ENCODE results near the gene SLC13A3. TPM values are rescaled to one million over a fixed set of nuclear protein-coding genes. Genes with fewer than 3 reads are reported as not detected.

The SLC13A3 gene
- total and polyA plus RNA-seq, 2 of the 4 experiments (the other 2 are of a cell fraction) = 2.5 to 4.2 TPM

DNA sequence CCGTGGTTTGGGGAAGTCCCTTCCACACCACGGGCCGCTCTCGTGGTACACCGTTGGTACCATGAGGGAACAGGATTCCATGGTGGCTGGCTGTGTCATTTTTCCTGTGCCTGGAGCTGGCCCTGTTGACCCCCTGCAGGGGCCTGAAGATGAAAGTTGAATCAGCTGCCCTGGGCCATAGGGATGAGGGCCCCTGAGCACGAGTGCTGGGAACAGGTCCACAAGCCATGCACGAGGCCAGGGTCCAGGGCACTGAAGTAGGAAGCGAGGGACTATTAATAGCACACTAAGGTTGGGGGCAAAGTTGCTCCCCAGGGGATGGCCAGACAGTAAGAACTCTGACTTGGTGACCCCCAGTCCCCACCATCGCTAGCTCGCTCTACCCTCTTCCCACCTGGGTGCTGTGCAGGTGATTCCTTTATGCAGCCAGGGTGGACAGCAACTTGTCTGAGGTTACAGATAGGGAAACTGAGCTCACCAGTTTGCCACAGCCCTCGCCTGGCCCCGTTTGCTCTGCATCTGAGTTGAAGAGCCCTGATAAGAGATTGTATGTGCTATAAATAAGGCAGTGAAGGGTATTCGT lies 46.6 kb downstream of the SLC13A3 start:
- in situ Hi-C loops (cut with MboI; ENCODE audit: low sequenced_read_pairs) = no loop called here
- H3K27ac ChIP-seq (ENCODE audit: insufficient read depth, low read length) = no peak overlapping the region
- H2BK120ac ChIP-seq (ENCODE audit: low read depth, low read length) = no peak overlapping the region

More for the DNA sequence above, 46.6 kb downstream of the SLC13A3 start:
- no peak overlapping the region for H3K23ac ChIP-seq (ENCODE audit: low read depth, low read length)
- no peak overlapping the region for H4K8ac ChIP-seq (ENCODE audit: low read depth in 2 of 2, low read length in 2 of 2)
- TF ChIP-seq RFX5 (IDR thresholded peaks at IDR 0.05; ENCODE audit: low read depth, low read length) (no peak), CEBPB (IDR thresholded peaks at IDR 0.05; ENCODE audit: low read depth, low read length) (no peak)
- TF ChIP-seq, protein P1, sequence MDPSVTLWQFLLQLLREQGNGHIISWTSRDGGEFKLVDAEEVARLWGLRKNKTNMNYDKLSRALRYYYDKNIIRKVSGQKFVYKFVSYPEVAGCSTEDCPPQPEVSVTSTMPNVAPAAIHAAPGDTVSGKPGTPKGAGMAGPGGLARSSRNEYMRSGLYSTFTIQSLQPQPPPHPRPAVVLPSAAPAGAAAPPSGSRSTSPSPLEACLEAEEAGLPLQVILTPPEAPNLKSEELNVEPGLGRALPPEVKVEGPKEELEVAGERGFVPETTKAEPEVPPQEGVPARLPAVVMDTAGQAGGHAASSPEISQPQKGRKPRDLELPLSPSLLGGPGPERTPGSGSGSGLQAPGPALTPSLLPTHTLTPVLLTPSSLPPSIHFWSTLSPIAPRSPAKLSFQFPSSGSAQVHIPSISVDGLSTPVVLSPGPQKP (IDR thresholded peaks at IDR 0.05; ENCODE audit: borderline replicate concordance, low read depth, low read length) = no peak
- H3K4me3 ChIP-seq (ENCODE audit: insufficient read depth, low read depth, low read length) = no peak overlapping the region
- no peak overlapping the region for H2AK5ac ChIP-seq (ENCODE audit: low read depth, low read length)
- H4K91ac ChIP-seq (ENCODE audit: insufficient read depth, low read depth, low read length) = no peak overlapping the region
- no peak overlapping the region for H3K4ac ChIP-seq (ENCODE audit: low read depth, low read length)
- no peak overlapping the region for H3K9ac ChIP-seq (ENCODE audit: low read depth, low read length)
- H3K4me2 ChIP-seq (ENCODE audit: low read depth, low read length) = no peak overlapping the region
- H2AK9ac ChIP-seq (replicated peaks; ENCODE audit: low read depth, low read length, poor library complexity) = no peak overlapping the region
- no TSS peak for BruUV-seq (replicated peaks)
- ATAC-seq (ENCODE audit: low read depth) = no peak
- POLR2A ChIA-PET (ENCODE audit: unreplicated experiment) = no interaction called here
- no peaks in the 10 kb centered on the region for H3K27me3 ChIP-seq (ENCODE audit: control insufficient read depth, insufficient read depth, low read length)
- CTCF ChIA-PET = no interaction called here
- dilution Hi-C loops (cut with HindIII; ENCODE audit: low sequenced_read_pairs, unreplicated experiment) = no loop called here
- H3K4me1 ChIP-seq (ENCODE audit: control insufficient read depth, insufficient read depth, low read length) = no peaks in the 10 kb centered on the region
- H3K79me1 ChIP-seq (ENCODE audit: low read depth in 1 of 2, low read length in 2 of 2) = no peaks in the 10 kb centered on the region
- H3K18ac ChIP-seq (ENCODE audit: low read depth, low read length) = no peak overlapping the region
- H2BK20ac ChIP-seq (ENCODE audit: low read depth, low read length) = no peak overlapping the region
- no peaks in the 10 kb centered on the region for H4K20me1 ChIP-seq (ENCODE audit: insufficient read depth, low read length)
- H3K9me3 ChIP-seq (ENCODE audit: control insufficient read depth, insufficient read depth, low read length) = no peaks in the 10 kb centered on the region
- no peak overlapping the region for H2BK15ac ChIP-seq (ENCODE audit: low read depth, low read length)
- H2AFZ ChIP-seq (replicated peaks; ENCODE audit: low read length, poor library complexity) = no peak overlapping the region
- no peak overlapping the region for H2BK5ac ChIP-seq (ENCODE audit: low read depth, low read length, poor library complexity, severe bottlenecking)
- 68% methylated on average over 3 of the region's 13 CpGs; no CpG with 5 or more reads in 1 of the 2 experiments for WGBS, 2 experiments (ENCODE audit: extremely low coverage in 2 of 2, insufficient read length in 1 of 2)
- intact Hi-C loops (cut with micrococcal nuclease) = no loop called here
- H3K56ac ChIP-seq (ENCODE audit: extremely low read depth, insufficient read depth, low read length) = no peak overlapping the region
- no peak for DNase-seq
- no peak overlapping the region; the same call in 1 of the 2 replicates for H3K14ac ChIP-seq (replicated peaks; ENCODE audit: low read depth, low read length)
- H3K36me3 ChIP-seq (ENCODE audit: control insufficient read depth, insufficient read depth, low read length) = no peaks in the 10 kb centered on the region
- H4K5ac ChIP-seq (ENCODE audit: low read depth, low read length) = no peak overlapping the region
- no peaks in the 10 kb centered on the region for H3K9me1 ChIP-seq (ENCODE audit: insufficient read depth, low read length)
